Caco-2 (cell line): ENCODE results near the gene ANGPTL2. TPM values are rescaled to one million over a fixed set of nuclear protein-coding genes. Genes with fewer than 3 reads are reported as not detected.

Experiments
- BruUV-seq: library from RNA; stranded (reverse); fragments of 400-500 nt; replicated peaks from 2 replicates; lab custom pipeline; 2021; lab: Mats Ljungman, UMichigan
- CTCF ChIA-PET: fragments of 300-600 bp; sonication (Branson Sonifier 250); formaldehyde crosslinking; loops from one replicate; lab custom pipeline; 2022; ENCODE audit warnings: antibody characterized with exemption; lab: Charles Lee
- POLR2A ChIA-PET: fragments of 300-600 bp; sonication (Branson Sonifier 250); formaldehyde crosslinking; loops from one replicate; lab custom pipeline; 2022; ENCODE audit warnings: antibody characterized with exemption; lab: Charles Lee
- DNase-seq, 2 experiments: peaks; one replicate each; pipeline versions ENCODE4 v3.0.0 to v3.0.0-alpha.2; 2020 to 2022
- H3K27me3 ChIP-seq: replicated peaks from 2 replicates; pipeline ENCODE4 v1.6.0; 2011; ENCODE audit warnings: low read length; ENCODE audit not compliant: control insufficient read depth, insufficient read depth
- H3K36me3 ChIP-seq: 2 replicates; pipeline ENCODE4 v1.5.1; 2011; ENCODE audit warnings: low read length; ENCODE audit not compliant: control insufficient read depth, insufficient read depth
- H3K4me1 ChIP-seq: fragments of 250-450 bp; sonication (Bioruptor Pico); 2 replicates; pipeline ENCODE4 v1.5.1; 2020; ENCODE audit warnings: mild to moderate bottlenecking
- H3K4me3 ChIP-seq: 2 replicates; pipeline ENCODE4 v1.5.1; 2011; ENCODE audit warnings: low read depth, mild to moderate bottlenecking, control low read depth, low read length
- H3K9me3 ChIP-seq: fragments of 250-450 bp; sonication (Bioruptor Pico); 2 replicates; pipeline ENCODE4 v1.5.1; 2020; ENCODE audit warnings: mild to moderate bottlenecking, moderate library complexity
- H3K27ac Mint-ChIP-seq: one replicate; pipeline ENCODE4 v1.8.0; 2022; ENCODE audit warnings: mixed read lengths; ENCODE audit not compliant: unreplicated experiment
- H3K27me3 Mint-ChIP-seq: one replicate; pipeline ENCODE4 v1.8.0; 2022; ENCODE audit warnings: mixed read lengths; ENCODE audit not compliant: insufficient read depth, unreplicated experiment
- H3K36me3 Mint-ChIP-seq: one replicate; pipeline ENCODE4 v1.8.0; 2022; ENCODE audit warnings: mild to moderate bottlenecking, mixed read lengths; ENCODE audit not compliant: insufficient read depth, unreplicated experiment
- H3K4me1 Mint-ChIP-seq: one replicate; pipeline ENCODE4 v1.8.0; 2022; ENCODE audit warnings: low read depth, mixed read lengths; ENCODE audit not compliant: unreplicated experiment
- H3K4me3 Mint-ChIP-seq: one replicate; pipeline ENCODE4 v1.8.0; 2022; ENCODE audit warnings: mild to moderate bottlenecking, moderate library complexity, mixed read lengths; ENCODE audit not compliant: unreplicated experiment
- H3K9me3 Mint-ChIP-seq: one replicate; pipeline ENCODE4 v1.8.0; 2022; ENCODE audit warnings: mixed read lengths; ENCODE audit not compliant: unreplicated experiment
- CTCF ChIP-seq, 2 experiments: fragments of 200-600 bp in 1 of 2; IDR thresholded peaks; 1 replicate in 1 of 2; 2 replicates in 1 of 2; pipeline versions ENCODE4 v1.5.1 to v1.8.0; 2011 to 2022; ENCODE audit warnings: antibody characterized with exemption in 1 of 2, control low read depth in 1 of 2, inconsistent platforms in 1 of 2, low read depth in 1 of 2, low read length in 1 of 2, mild to moderate bottlenecking in 1 of 2, moderate library complexity in 1 of 2; ENCODE audit not compliant: insufficient read depth in 1 of 2, severe bottlenecking in 1 of 2, unreplicated experiment in 1 of 2
- intact Hi-C: fragments of 100-400 bp; cut with micrococcal nuclease; formaldehyde crosslinking; loops from one replicate; pipeline ENCODE4 v1.10.0; 2022; ENCODE audit not compliant: unreplicated experiment
- total RNA-seq: library from RNA; stranded (reverse); gene quantifications from 2 replicates; pipeline ENCODE4 v1.2.3, GENCODE V29; 2022

ANGPTL2 gene
- total RNA-seq, 1 experiment from 2014 or later, result not detected

- H3K27ac Mint-ChIP-seq, result no peak overlapping the region
- intact Hi-C loops, result no loop called here
These were observed 68.5 kb downstream of the ANGPTL2 start for GRCh38 chr9:127053960-127054359.

DNA sequence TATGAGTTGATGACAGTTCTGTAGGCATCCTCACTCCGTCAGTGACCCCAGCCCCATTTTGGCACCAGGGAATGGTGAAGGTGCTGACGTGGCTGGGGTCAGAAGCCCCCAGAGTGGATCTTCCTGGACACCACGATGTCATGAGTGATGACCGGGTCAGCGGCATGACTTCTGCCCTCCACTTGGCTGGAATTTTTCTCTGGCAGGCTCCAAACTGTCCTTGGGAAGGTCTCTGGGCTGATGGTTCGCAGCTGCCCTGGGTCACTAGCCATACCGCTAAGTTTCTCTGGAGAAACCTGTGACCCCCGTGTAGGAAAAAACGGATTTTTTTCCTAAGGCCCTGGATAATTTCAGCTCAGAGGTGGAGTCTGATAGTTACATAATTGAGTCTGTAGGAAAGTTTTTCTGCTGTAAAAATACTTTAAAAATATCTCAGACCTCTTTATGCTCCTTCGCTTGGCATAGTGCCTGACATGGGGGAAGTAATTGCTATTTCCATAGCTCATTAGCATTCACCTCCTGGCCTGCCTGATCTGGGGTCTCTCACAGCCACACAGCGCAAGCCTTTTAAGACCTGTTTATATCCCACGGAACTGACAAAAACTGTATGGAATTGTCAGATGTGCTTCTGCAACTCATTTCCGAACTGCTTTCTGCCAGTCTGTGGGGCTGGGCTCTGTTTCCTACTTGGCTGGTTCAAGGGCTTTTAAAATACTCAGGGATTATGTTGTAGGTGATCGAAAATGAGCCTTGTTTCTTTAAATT, 69.2 kb downstream of the ANGPTL2 start:
- ChIA-PET POLR2A (no interaction called here), CTCF (no interaction called here)
- no peak overlapping the region for H3K4me3 ChIP-seq
- Mint-ChIP-seq H3K4me1 (peaks cover 6% of the 10 kb centered on the region), H3K4me3 (no peak overlapping the region), H3K27me3 (no peaks in the 10 kb centered on the region), H3K9me3 (no peaks in the 10 kb centered on the region), H3K27ac (no peak overlapping the region), H3K36me3 (no peaks in the 10 kb centered on the region)
- no TSS peak for BruUV-seq
- H3K4me1 ChIP-seq, result peaks cover 4% of the 10 kb centered on the region; the same call in 1 of the 2 replicates
- TF ChIP-seq CTCF (IDR thresholded peaks at IDR 0.05; ENCODE audit: insufficient read depth in 1 of 2, low read depth in 1 of 2, low read length in 1 of 2, severe bottlenecking in 1 of 2, unreplicated experiment in 1 of 2), result no peak
- DNase-seq, result no peak
- H3K9me3 ChIP-seq, result no peaks in the 10 kb centered on the region
- H3K36me3 ChIP-seq, result no peaks in the 10 kb centered on the region; the same call in 1 of the 2 replicates
- no peaks in the 10 kb centered on the region for H3K27me3 ChIP-seq
- intact Hi-C loops, result no loop called here

More at GRCh38 chr9:127053960-127054359, 68.5 kb downstream of the ANGPTL2 start:
- DNase-seq, result no peak
- H3K4me1 ChIP-seq, result peaks cover 9% of the 10 kb centered on the region
- Mint-ChIP-seq H3K4me1 (peaks cover 13% of the 10 kb centered on the region), H3K36me3 (no peaks in the 10 kb centered on the region), H3K27me3 (no peaks in the 10 kb centered on the region), H3K9me3 (no peaks in the 10 kb centered on the region), H3K4me3 (no peak overlapping the region)
- ChIA-PET CTCF (no interaction called here), POLR2A (no interaction called here)
- TF ChIP-seq CTCF (IDR thresholded peaks at IDR 0.05; ENCODE audit: insufficient read depth in 1 of 2, low read depth in 1 of 2, low read length in 1 of 2, severe bottlenecking in 1 of 2, unreplicated experiment in 1 of 2), result no peak
- no TSS peak for BruUV-seq
- no peaks in the 10 kb centered on the region; the same call in 1 of the 2 replicates for H3K36me3 ChIP-seq
- H3K9me3 ChIP-seq, result no peaks in the 10 kb centered on the region
- H3K4me3 ChIP-seq, result no peak overlapping the region
- H3K27me3 ChIP-seq, result no peaks in the 10 kb centered on the region

- no peaks in the 10 kb centered on the region for H3K4me1 Mint-ChIP-seq
- H3K4me3 ChIP-seq, result no peak overlapping the region
- no peaks in the 10 kb centered on the region; the same call in 1 of the 2 replicates for H3K36me3 ChIP-seq
- BruUV-seq, result no TSS peak
- H3K27ac Mint-ChIP-seq, result no peak overlapping the region
- H3K9me3 Mint-ChIP-seq, result no peaks in the 10 kb centered on the region
- TF ChIP-seq CTCF (IDR thresholded peaks at IDR 0.05; ENCODE audit: insufficient read depth in 1 of 2, low read depth in 1 of 2, low read length in 1 of 2, severe bottlenecking in 1 of 2, unreplicated experiment in 1 of 2), result no peak
- ChIA-PET POLR2A (no interaction called here), CTCF (no interaction called here)
- no peaks in the 10 kb centered on the region for H3K4me1 ChIP-seq
- no peaks in the 10 kb centered on the region for H3K36me3 Mint-ChIP-seq
- no peak for DNase-seq
- no peaks in the 10 kb centered on the region for H3K9me3 ChIP-seq
- no peak overlapping the region for H3K4me3 Mint-ChIP-seq
- intact Hi-C loops, result no loop called here
- H3K27me3 Mint-ChIP-seq, result no peaks in the 10 kb centered on the region
- no peaks in the 10 kb centered on the region for H3K27me3 ChIP-seq
These were observed 70.4 kb downstream of the ANGPTL2 start for GRCh38 chr9:127051881-127052595.
